Spinal cord (tissue), 10 donors: ENCODE data around the gene SAP30L. TPM values are rescaled to one million over a fixed set of nuclear protein-coding genes. Genes with fewer than 3 reads are reported as not detected.

Experiments used
- DNase-seq, 6 donors: peaks; one replicate each; pipeline versions ENCODE4 v3.0.0 to v3.0.0-alpha.2; 2013 to 2015; ENCODE audit warnings: low spot score in 6 of 6, low read depth in 4 of 6
- H3K27ac ChIP-seq: one replicate; pipeline ENCODE4 v1.5.1; 2013; ENCODE audit warnings: low read depth, low read length, control low read depth
- H3K27me3 ChIP-seq: one replicate; pipeline ENCODE4 v1.6.1; 2013; ENCODE audit warnings: low read length; ENCODE audit not compliant: control insufficient read depth, insufficient read depth
- H3K36me3 ChIP-seq: one replicate; pipeline ENCODE4 v1.6.1; 2013; ENCODE audit warnings: low read length; ENCODE audit not compliant: control insufficient read depth, insufficient read depth
- H3K4me1 ChIP-seq: one replicate; pipeline ENCODE4 v1.6.1; 2013; ENCODE audit warnings: low read length; ENCODE audit not compliant: control insufficient read depth, insufficient read depth
- H3K4me3 ChIP-seq: one replicate; pipeline ENCODE4 v1.5.1; 2013; ENCODE audit warnings: low read depth, low read length, control low read depth
- H3K9me3 ChIP-seq: one replicate; pipeline ENCODE4 v1.6.1; 2013; ENCODE audit warnings: low read length; ENCODE audit not compliant: control insufficient read depth, insufficient read depth
- WGBS: methylation state at CpG from one replicate; pipeline ENCODE4 v1.1.5; 2013; ENCODE audit warnings: missing lambda C conversion rate; ENCODE audit not compliant: insufficient coverage; 5-methylcytosine and 5-hydroxymethylcytosine counted together
- polyA plus RNA-seq, 2 donors: library from polyadenylated mRNA; unstranded; fragments of 120-200 nt; gene quantifications; one replicate each; pipeline ENCODE4 v1.2.1, GENCODE V29; 2013; ENCODE audit not compliant: insufficient read length in 2 of 2
- total RNA-seq, 2 donors: library from RNA; depleted of rRNA in 1 of 2; stranded (reverse); fragments of 120-200 nt in 1 of 2; fragments of >200 nt in 1 of 2; gene quantifications; one replicate each; pipeline versions ENCODE4 v1.2.3 to v1.2.4, GENCODE V29; 2013 to 2014
- donor health status: healthy.

The SAP30L gene
- total and polyA plus RNA-seq, 4 donors: 29.0 to 39.3 (median 32.9) TPM

DNA sequence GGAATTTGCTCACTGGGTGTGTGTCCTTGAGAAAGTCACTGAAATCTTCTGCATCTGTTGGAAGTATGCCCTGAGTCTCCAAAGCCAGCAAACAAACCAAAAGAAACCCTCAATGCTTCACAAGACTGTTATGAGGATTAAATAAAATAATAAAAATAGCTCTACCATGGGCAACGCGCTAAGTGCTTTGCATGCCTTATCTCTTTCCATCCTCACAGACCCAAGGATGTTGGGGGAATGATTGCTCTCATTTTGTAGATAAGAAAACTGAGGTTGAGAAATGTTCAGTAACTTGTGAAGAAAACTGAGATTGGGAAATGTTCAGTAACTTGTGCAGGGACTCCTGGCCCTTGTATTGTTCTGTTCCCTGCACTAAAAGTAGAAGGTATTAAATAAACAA lies 24.3 kb downstream of the SAP30L start:
- H3K4me1 ChIP-seq: peaks cover 13% of the 10 kb centered on the region
- H3K27ac ChIP-seq: no peak overlapping the region
- WGBS: no CpG with 5 or more reads among the region's 2 CpGs
- H3K9me3 ChIP-seq: no peaks in the 10 kb centered on the region
- H3K4me3 ChIP-seq: no peak overlapping the region
- H3K36me3 ChIP-seq: no peaks in the 10 kb centered on the region
- peaks cover 80% of the 10 kb centered on the region for H3K27me3 ChIP-seq
- DNase-seq: no peak

DNA sequence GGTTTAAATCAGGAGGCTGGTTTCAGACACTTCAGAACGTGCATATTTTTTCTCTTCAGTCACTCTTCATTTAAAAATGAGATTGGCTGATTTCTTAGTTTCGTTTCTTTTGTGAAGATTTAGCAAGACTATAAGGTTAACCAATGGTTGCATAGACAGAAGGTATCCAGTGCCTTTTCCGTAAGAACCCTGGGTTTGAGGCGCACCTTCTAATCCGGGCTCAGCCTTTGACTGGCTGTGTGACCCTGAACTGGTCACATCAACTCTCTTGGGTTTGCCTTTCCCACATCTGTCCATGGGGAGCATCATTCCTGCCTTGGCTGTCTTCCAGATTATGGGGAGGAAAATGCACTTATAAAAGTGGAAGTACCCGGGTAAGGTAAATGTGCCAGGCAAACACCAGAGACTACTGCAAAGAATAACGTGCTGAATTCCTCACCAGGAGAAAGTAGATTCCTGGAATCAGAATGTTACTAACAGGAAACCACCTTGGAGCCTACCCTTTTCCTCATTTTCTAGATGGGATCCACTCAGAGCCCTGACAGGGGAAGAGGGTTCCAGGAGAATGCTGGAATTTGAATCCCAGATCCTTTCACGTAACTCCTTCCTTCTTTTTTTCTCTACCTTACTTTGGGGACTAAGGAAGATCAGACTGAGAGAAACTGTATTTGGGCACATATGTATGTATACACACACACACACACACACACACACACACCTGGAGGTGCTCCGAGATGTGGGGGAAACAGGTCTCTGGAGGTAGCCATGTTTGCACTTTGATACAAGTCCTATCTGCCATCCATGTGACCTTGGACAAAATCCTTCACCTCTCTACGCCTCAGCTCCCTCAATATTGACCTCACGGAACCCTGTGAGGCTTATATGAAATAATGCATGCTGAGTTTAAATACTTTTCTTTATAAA lies 25.4 kb downstream of the SAP30L start:
- H3K9me3 ChIP-seq: no peaks in the 10 kb centered on the region
- no peaks in the 10 kb centered on the region for H3K36me3 ChIP-seq
- DNase-seq: peak in 1 of 6 donors; percentile 2
- 21% methylated on average over 3 of the region's 11 CpGs for WGBS
- H3K27ac ChIP-seq: no peak overlapping the region
- H3K27me3 ChIP-seq: peaks cover 90% of the 10 kb centered on the region
- H3K4me3 ChIP-seq: no peak overlapping the region
- peaks cover 22% of the 10 kb centered on the region for H3K4me1 ChIP-seq

DNA sequence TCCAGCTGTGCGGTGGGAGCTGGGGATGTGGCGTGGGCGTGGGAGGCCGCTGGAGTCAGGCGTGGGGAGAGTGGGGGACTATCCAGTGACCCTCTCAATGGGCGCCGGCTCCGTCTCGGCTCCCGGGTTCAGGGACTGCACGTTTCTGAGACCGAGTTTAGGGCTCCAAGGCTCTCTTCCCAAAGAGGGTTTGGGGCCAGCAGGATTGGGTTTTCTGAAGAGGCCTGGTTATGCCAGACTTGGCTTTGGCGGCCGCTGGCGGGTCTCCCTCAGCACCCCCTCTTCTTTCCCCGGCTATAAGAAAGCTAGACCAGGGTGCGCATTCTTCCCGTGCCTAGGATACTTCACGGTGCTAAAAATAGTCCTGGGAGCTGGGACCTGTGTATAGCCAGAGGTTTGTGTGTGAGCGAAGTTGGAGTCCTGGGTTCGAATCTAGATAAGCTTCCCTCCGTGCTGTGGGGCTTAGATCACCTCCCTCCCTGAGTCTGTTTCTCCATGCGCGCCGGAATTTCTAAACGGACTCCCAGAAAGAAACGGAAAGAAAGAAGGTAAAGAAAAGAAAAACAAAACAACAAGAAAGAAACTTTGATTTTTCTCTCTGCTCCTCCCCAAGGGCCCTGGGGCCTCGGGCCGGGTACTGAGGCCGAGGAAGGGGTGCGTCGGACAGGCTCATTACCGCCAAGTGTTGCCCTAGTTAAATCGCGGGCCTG lies 27.2 kb downstream of the SAP30L start:
- 1% methylated on average over 13 of the region's 35 CpGs for WGBS
- peak in 1 of 6 donors; percentile 23 for DNase-seq
- Histone ChIP-seq H3K4me3 (no peak overlapping the region), H3K4me1 (peaks cover 41% of the 10 kb centered on the region), H3K36me3 (no peaks in the 10 kb centered on the region), H3K27ac (no peak overlapping the region), H3K27me3 (peaks cover 94% of the 10 kb centered on the region), H3K9me3 (no peaks in the 10 kb centered on the region)

DNA sequence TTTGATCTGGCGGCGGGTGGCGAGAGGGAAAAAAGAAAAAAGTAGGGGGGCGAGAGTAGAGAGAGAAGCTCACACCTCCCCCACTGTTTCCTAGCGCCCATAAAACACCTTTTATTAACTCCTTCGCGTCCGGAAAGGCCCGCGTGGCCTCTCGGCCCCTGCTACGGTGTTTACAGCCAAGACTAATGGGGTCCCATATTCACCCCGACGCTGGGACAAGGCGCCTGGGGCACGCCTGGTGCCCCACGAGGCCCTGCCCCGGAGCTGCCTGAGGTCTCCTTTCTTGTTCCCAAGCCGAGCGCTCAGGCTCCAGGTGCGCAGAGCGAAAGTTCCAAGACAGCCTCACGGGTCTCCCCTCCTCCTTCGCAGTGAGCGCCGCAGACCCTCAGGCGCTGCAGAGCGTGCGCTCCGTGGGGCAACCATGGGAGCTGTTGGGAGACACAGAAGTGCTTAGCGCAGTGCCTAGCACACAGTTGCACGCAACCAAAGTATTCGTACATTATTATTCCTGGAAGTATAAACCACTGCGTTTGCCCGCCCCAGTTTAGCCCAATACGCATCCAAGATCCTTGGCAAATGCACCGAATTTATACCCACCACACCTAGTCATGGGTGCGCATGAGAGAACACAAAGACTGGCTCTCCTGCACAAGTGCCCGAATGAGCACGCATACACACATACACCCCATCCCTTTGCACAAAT lies 27.9 kb downstream of the SAP30L start:
- Histone ChIP-seq H3K4me1 (peaks cover 48% of the 10 kb centered on the region), H3K36me3 (no peaks in the 10 kb centered on the region), H3K27me3 (peaks cover 97% of the 10 kb centered on the region), H3K4me3 (no peak overlapping the region), H3K27ac (no peak overlapping the region), H3K9me3 (no peaks in the 10 kb centered on the region)
- peak in 1 of 6 donors; percentile 36 for DNase-seq
- 1% methylated on average over 34 of the region's 40 CpGs for WGBS

DNA sequence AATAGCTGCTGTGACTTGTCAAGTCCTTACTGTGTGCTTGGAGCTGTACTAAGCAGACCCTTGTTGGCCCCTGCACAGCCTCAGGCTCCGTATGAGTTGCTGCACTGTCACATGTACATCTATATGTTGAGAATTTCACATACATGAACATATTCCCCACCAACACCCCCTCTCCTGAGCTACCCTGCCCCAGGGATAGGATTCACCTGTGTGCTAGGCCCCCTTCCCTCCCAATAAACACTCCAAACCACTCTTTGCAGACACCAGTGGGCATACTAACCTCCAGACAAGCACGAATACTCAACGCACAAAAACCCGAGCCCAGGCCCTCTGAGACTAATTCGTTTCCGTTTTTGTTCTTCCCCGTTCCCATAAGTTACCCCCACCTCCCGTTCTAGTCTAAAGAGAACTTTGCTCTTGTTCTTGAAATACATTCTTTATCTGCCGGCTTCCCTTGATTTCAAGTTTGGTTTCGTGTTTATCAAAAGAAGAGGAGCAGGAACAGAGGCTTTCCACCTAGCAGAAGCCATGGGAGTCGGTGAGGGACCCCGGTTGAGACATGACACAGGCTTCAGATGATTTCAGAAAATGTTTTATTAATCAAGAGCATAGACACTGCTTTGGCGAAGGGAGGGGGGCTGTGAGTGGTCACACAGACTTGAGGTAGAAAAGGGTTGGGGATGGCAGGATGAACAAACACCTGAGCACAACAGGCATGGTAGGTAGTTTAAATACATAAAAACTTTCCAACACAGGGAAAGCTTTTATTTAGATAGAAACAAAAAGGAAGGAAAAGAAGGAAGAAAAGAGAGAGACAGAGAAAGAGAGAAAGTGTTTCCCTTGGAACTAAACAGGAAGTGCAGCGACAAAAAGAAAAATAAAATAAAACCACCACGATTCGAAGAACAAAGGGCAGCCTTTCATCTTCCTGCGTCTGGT lies 28.9 kb downstream of the SAP30L start:
- Histone ChIP-seq H3K9me3 (no peaks in the 10 kb centered on the region), H3K36me3 (no peaks in the 10 kb centered on the region), H3K27me3 (peaks cover 99% of the 10 kb centered on the region), H3K4me3 (no peak overlapping the region), H3K27ac (no peak overlapping the region), H3K4me1 (peaks cover 56% of the 10 kb centered on the region)
- DNase-seq: peak in 1 of 6 donors; percentile 51
- WGBS: 4% methylated on average over 6 of the region's 17 CpGs

DNA sequence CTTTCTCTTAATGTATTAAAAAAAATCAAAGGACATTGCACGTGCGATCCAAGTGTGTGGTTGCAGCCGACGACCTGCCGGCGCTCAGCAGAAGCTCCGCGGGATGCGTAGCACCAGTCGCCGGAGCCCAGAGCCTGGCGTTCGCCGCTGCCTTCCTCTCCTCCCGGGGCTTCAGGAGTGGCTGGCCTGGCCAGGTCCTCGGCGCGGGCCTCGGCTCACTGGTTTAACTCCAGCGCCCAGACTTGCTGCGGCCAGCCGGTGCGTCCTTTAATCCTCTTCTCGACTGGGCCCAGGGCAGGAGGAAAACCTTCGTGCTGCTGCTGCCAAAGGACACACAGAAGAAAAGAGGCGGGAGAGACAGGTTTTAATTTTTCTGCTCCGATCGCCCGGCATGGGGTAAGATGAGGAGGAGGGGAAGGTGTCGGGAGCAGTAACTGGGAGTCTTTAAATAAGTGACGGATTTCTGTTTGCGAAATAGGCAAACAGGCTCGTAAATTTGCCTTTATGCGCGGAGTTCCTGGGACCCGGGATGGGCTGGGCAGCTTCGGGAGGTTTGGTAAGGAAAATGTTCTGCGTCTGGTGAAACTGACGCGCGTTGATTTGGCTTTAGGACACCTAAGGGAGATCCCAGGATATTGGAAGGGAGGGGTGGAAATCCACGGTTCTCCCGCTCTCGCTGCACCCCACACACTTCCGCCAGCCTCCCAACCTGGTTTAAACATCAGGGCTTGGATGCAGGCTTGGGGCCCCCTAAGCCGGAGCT lies 30.0 kb downstream of the SAP30L start:
- peak in 1 of 6 donors; percentile 58 for DNase-seq
- H3K9me3 ChIP-seq: no peaks in the 10 kb centered on the region
- peaks cover 56% of the 10 kb centered on the region for H3K4me1 ChIP-seq
- WGBS: under 1% methylated on average over 43 of the region's 46 CpGs
- H3K4me3 ChIP-seq: no peak overlapping the region
- no peaks in the 10 kb centered on the region for H3K36me3 ChIP-seq
- peaks cover 100% of the 10 kb centered on the region for H3K27me3 ChIP-seq
- H3K27ac ChIP-seq: no peak overlapping the region

DNA sequence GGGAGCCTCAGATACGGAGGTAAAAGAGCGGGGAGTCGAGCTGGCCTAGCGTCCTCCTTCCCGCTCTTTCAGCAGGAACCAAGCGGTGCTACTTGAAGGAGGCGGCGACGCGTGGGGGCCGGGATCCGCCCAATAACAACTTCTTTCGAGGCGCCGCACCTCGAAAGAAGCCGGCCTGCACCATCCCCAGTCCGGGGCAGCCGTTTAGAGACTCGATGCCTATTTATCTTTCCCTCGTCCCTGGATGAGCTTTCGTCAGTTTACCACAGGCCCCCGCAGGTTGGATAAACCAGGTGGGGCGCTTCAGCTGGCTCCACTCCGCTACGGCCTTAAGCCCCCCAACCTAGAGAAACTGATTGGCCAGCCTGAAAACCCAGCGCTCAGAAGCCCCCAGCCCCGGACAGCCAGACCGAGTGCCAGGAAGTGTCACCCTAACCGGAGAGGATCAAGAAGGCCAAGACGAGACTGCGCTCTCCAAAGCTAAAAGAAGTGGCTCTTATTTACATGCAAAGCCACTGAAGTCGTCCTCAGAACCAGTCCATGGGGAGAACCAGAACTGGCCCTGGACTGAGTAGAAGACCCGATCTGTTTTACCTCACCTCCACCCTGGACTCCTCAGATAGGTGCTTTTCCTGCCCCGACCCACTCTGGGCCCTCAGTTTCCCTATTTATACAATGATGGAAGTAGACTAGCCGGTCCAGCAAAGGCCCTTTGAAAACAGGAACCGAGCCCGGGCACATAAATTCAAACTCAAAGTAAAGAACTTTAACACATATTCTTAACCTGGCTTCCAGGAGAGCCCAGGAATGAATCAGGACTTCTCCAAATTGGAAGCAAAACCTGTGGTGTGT lies 30.8 kb downstream of the SAP30L start:
- H3K4me1 ChIP-seq: peaks cover 56% of the 10 kb centered on the region
- DNase-seq: peak in 1 of 6 donors; percentile 17
- under 1% methylated on average over 34 of the region's 38 CpGs for WGBS

More for the DNA sequence above, 30.8 kb downstream of the SAP30L start:
- H3K27ac ChIP-seq: no peak overlapping the region
- H3K9me3 ChIP-seq: no peaks in the 10 kb centered on the region
- H3K27me3 ChIP-seq: peaks cover 100% of the 10 kb centered on the region
- no peaks in the 10 kb centered on the region for H3K36me3 ChIP-seq
- H3K4me3 ChIP-seq: no peak overlapping the region
